Transverse colon (tissue), 3 donors: ENCODE measurements around the gene WSB2.

Experiments used
- POLR2A ChIP-seq: fragments of 450-650 bp; IDR thresholded peaks from one replicate; pipeline ENCODE4 v1.6.1; 2016; ENCODE audit warnings: antibody characterized with exemption, mild to moderate bottlenecking, moderate library complexity
- TF ChIP-seq, protein P1 (sequence below), 5 experiments: fragments of 200-600 bp in 3 of 5; fragments of 450-650 bp in 2 of 5; sonication (generic) in 3 of 5; IDR thresholded peaks; 1 replicate in 2 of 5; 2 replicates in 3 of 5; pipeline ENCODE4 v1.5.1; 2016 to 2017; ENCODE audit warnings: antibody characterized with exemption in 5 of 5, inconsistent platforms in 3 of 5, mild to moderate bottlenecking in 2 of 5, moderate library complexity in 1 of 5

DNA sequence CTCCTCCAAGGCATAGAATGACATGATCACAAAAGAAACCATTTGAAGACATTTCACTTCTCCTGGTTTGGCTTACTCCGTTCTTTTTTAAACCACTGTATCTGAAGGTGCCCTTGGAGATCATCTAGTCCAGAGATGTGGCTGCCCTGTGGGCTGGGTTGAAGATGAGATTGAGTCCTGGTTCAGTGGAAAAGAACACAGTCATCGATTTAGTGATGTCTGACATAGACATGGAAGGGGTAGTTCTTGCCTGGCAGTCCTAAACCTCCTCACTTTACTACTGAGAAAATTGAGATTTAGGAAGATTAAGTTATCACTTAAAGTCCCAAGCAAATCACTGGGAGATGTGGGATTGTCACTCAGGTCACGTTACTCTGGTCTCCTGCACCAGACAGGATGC, 40.1 kb upstream of the WSB2 start:
- TF ChIP-seq, protein P1, sequence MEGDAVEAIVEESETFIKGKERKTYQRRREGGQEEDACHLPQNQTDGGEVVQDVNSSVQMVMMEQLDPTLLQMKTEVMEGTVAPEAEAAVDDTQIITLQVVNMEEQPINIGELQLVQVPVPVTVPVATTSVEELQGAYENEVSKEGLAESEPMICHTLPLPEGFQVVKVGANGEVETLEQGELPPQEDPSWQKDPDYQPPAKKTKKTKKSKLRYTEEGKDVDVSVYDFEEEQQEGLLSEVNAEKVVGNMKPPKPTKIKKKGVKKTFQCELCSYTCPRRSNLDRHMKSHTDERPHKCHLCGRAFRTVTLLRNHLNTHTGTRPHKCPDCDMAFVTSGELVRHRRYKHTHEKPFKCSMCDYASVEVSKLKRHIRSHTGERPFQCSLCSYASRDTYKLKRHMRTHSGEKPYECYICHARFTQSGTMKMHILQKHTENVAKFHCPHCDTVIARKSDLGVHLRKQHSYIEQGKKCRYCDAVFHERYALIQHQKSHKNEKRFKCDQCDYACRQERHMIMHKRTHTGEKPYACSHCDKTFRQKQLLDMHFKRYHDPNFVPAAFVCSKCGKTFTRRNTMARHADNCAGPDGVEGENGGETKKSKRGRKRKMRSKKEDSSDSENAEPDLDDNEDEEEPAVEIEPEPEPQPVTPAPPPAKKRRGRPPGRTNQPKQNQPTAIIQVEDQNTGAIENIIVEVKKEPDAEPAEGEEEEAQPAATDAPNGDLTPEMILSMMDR (IDR thresholded peaks at IDR 0.05): no peak
- no peak for TF ChIP-seq POLR2A
